ENCODE results near the gene RAB20.
"Not testable (repeated sequence)": the region's sequence is repeated elsewhere in the genome, so short reads cannot be mapped to it uniquely, and the experiment has no call there.

RAB20 gene

DNA sequence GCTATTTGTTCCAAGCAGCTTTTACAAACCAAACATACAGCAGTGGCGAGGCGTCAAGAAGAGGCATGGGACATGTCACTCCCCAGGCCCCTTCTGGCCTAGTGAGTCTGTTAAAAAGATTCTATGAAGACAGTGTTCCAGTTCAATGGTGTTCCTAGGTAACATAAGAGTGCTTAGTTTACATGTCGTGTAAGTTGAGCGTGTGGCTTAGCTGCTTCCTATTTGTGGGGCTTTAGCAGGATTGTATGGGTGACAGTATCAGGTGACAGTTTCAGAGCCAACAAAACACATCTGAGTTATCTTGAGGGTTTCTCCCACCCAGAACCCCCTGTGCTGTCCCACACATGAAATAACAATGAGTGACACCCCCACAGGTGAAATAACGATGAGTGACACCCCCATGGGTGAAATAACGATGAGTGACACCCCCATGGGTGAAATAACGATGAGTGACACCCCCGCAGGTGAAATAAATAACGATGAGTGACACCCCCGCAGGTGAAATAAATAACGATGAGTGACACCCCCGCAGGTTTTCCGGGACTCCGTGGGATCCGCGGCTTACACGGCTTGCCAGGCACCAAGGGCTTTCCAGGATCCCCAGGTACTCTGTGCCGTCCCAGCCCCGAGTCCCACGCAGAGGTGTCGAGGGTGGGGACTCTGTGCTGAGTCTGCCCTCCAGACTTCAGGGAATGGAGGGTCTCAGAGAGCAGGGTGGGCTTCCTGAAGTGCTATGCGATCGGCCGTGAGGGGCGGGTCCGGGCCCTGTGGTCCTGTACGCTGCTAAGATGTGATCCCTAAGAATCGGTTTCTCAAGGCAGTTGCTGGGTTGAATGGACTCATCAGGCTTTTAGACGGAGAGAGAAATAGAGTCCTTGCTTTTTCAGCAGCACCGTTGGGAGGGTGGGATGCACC is 68.6 kb downstream of the RAB20 start:
- no peak for DNase-seq (ENCODE audit: low read depth in 2 of 2)

DNA sequence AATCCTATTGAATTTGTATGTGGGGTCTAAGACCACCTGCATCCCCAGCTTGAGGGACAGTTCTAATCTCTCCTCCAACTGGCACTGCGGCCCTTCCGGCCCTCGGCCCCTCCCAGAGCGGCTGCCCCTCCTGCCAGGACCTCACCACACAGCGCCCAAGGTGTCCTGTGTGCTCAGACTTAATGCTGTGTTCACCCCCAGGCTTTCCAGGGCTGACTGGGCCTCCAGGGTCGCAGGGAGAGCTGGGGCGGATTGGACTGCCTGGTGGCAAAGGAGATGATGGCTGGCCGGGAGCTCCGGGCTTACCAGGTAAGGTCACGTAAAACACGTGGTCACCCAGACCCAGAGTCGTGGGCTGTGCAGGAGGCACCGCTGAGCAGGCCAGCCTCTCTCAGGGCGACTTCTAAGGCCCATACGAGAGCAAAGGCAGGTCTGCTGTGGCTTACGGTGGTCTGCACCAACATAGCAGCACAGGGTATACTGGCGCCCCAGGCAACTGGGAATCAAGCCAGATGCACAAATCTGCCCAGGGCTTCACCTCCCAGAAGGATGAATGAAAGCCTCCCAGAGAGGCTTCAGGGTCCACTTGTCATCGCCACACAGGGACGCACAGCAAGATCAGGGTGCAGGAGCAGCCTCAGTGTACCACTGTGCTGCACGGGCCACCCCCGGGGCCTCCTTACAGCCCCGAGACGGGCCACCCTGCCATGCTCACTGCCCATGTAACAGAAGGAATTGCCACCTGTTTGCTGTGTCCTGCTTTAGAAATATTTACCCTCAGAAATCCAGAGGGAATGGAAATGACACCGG is 69.4 kb downstream of the RAB20 start:
- no peak for DNase-seq (ENCODE audit: low read depth in 2 of 2)

DNA sequence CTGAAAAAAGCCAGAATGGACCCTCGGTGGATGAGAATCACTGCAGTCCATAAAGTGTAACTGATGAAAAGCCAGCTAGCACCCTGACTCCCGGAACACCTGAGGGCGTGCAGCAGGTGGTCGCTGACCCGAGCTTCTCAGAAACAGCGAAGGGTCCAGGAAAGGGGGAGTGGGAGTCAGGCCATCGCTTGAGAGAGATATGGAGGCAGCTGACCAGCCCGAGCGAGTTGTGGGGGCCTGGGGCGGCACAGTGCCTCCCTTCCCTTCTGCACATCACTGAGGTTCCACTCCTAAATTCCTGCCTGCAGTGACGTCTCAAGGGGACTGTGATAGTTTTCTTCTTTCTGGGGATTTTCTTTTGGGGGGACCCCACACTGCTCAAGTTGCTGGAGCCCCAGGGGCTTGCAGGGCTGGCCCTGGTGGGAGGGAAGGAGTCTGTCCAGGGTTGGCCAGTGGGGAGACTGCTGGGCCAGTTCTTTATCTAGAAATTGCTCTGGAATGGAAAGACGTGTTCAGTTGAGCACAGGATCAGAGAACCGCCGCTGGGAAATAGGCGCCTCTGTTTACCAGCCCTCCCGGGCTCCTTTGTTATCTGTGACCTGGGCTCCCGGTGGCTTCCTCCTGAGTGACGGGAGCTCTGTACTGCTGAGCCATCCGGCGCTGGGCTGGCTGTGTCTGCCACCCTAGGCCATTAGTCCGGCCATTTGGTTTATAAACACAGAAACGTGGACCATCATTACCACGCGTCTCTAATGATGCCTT is 71.3 kb downstream of the RAB20 start:
- DNase-seq (ENCODE audit: low read depth in 2 of 2), result no peak

DNA sequence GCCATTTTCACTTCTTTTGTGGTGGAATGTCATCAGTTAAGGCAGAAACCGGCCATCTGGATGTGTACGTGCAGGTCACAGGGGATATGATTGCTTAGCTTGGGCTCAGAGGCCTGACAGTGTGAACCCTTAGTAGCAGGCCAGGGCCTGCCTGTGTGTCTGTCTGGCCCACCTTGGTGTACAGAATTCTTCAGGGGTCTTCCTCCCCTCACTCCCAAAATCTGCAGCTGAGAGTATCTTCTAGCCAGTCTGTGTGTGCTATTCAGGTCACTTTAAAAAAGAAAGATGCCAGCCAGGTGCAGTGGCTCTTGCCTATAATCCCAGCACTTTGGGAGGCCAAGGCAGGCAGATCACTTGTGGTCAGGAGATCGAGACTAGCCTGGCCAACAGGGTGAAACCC is 74.6 kb downstream of the RAB20 start:
- DNase-seq (ENCODE audit: low read depth in 2 of 2), result not testable (repeated sequence)

DNA sequence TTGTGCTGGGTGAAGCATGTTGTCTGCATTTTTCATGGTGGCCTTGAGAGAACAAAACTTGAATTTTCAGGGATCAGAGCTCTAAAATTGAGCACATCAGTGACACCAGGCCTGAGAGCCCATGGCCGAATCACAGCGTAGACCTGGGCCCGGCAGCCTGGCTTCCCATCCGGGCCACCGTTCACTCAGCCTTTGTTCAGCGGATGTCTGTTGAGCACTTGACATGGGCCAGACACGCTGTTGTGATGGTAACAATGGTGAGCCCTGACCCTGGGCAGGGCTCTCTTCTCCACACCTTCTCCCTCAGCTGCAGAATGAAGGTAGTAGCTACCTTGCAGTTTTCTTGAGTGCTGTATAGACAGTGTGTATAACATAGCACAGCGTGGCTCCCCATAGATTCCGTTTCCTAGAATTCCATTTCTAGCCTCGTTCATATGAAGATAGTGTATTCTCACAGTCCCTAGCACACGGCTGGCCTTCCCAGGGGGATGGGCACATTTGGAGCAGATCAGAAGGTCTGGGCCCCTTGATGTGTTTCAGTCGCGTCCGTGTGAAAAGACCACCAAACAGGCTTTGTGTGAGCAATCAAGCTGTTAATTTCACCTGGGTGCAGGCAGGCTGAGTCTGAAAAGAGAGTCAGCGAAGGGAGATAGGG is 75.3 kb downstream of the RAB20 start:
- DNase-seq (ENCODE audit: low read depth in 2 of 2), result no peak

DNA sequence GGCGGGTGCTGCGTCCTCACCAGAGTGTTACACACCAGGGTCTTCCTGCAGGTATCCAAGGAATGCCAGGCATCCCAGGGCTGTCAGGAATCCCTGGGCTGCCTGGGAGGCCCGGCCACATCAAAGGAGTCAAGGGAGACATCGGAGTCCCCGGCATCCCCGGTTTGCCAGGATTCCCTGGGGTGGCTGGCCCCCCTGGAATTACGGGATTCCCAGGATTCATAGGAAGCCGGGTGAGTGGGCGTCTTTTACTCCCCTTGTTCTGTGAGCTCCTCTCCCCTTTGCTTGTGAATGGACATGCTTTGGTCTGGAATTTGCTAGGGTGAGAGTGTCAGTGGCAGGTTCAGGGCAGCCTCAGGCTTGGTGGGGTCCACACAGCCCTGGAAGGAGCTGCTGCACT is 75.9 kb downstream of the RAB20 start:
- DNase-seq (ENCODE audit: low read depth in 2 of 2), result peak; percentile 20 to 24

DNA sequence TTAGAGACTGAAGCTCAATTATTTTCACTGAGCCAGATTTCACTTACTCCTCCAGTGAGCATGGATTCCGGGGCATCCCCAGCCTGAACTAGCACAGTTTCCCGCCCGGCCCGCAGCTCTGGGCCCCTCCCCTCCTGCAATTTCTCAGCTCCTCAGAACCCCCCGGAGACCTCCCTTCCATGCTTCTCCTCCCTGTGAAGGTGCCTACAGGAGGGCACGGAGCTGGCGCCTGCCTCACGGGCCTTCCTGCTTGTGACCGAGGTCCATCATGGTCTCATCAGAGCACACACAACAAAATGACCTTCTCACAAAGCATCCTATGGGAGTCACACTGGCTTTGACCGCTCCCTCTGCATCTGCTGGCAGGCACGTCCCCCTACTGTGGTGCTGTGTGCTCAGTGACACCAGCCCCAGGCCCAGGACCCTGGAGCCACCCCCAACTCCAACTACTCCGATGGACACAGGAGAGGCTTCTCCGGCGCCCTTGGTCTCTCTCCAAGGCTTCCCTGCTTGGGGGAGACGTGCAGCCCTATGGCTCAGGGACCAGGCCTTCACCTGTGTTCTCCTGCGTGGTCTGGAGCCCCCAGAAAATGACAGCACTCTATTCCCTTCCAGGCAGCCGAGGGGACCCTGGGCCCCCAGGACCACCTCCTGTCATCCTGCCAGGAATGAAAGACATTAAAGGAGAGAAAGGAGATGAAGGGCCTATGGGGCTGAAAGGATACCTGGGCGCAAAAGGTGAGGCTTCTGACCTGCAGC is 77.1 kb downstream of the RAB20 start:
- no peak for DNase-seq (ENCODE audit: low read depth in 2 of 2)

DNA sequence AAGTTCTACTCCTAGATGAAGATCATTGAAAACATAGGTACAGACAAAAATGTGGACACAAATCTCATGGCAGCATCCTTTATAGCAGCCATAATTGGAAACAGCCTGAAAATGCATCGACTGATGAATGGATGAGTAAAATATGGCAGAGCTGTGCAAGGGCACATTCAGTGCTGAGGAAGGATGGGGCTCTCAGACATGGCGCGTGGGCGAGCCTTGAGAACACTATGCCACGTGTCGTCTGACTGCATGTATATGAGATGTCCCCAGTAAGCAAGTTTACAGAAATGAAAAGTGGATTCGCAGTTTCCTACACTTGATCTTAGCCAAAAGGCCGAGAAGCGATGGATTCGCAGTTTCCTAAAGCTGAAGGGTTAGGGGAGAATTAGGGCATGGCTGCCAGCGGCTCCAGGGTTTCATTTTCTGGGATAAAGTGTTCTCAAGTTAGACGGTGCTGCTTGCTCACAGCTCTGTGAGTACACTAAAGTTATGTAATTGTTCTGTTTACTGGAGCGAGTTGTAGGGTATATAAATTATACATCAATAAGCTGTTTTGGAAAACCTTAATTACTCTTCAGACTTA is 78.0 kb downstream of the RAB20 start:
- DNase-seq (ENCODE audit: low read depth in 2 of 2), result no peak

DNA sequence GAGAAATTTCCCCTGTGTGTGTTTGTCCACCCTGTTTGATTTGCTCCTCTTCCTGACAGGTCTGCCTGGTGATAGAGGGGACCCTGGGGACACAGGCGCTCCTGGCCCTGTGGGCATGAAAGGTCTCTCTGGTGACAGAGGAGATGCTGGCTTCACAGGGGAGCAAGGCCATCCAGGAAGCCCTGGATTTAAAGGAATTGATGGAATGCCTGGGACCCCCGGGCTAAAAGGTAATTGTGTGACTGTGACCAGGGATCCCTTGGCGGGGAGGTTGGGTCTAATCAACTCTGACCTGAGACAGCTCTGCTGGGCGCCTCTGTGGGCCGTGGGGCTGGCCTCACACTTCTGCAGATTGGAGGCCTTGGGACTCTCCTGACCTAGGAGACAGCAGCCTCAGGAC is 81.4 kb downstream of the RAB20 start:
- no peak for DNase-seq (ENCODE audit: low read depth in 2 of 2)

DNA sequence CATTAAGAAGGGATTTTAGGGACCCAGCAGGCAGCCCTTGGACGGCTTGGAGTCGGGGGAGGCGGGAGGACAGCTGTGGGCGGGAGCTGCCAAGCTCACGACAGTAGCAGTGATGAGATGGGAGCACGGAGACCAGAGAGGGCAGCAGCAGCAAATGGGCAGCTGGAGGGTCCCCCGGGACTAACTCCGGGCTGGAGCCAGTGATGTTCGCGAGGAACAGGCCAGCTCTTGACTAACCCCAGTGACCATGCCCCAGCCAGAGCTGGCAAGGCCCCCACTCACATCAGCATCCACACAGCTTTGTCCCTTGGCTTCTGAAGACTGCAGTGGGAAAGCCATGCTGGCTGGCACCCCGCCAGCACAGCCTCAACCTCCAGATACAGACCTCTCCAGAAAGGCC is 81.9 kb downstream of the RAB20 start:
- no peak for DNase-seq (ENCODE audit: low read depth in 2 of 2)

DNA sequence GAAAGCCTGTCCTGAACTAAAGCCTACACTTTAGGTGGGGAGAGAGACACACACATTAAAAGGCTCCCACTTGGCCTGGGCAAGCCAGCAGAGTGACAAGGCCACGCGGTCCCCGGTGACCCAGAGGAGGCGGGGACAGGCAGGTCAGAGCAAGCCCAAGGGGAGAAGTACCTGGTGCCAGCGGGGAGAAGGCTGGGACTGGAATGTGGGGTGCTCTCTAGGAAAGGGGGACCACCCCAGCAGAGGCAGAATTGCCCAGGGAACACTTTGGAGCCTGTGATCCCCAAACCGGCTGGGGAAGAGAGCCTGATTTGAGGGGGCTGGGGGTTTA is 82.3 kb downstream of the RAB20 start:
- DNase-seq (ENCODE audit: low read depth in 2 of 2), result no peak

DNA sequence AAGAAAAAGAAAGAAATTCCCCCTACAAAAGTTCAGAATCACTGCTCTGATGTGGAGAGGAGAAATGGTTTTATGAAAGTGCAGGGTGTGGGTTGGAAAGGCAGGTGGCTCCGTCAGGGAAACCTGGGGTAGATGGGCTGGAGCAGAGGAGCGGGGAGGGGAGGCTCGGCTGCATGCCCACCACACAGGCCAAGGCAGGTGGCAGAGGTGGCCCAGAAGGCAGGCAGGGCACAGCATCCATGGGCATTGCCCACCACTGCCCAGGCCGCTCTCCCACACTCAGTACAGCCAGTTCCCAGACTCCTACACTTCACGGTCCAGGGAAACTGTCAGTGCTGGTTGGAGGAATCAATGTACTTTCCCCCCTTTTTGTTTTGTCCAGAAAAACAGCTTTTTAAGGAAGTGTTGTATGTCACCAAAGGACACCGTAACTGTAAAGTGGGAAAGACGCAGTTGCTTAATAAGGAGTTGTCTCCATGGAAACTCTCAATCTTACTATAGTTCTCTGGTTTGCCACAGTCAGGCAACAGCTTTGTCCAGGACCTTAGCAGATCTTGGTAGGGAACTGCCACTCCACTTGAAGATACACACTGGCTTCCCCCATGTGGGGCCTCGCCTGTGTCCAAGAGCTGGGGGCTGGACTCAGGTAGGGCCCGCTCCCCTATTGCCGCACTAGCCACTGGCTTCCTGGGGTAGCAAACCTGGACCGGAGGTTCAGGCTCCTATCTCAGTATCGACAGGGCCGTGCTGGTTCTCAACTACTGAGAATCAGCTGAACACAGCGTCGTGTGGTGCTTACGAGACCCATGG is 82.9 kb downstream of the RAB20 start:
- no peak for DNase-seq (ENCODE audit: low read depth in 2 of 2)

DNA sequence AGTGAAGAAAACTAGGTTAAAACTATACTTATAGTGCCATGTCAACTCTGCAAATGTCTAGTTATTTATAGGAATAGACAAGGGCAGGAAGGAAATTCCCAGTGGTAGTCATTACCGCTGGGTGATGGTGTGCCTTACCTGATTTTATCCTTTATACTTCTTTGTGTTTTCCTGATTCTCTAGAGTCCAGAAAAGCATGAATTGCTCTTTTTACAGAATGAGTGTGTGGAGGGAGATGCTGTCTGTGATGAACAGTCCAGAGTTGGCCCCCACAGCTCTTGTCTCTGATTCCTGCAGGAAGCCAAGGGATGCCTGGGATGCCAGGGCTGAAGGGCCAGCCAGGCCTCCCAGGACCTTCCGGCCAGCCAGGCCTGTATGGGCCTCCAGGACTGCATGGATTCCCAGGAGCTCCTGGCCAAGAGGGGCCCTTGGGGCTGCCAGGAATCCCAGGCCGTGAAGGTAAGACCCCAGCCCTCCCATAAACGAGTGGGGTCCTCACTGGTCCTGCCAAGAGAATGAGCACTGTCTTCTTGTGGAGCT is 83.7 kb downstream of the RAB20 start:
- no peak for DNase-seq (ENCODE audit: low read depth in 2 of 2)

DNA sequence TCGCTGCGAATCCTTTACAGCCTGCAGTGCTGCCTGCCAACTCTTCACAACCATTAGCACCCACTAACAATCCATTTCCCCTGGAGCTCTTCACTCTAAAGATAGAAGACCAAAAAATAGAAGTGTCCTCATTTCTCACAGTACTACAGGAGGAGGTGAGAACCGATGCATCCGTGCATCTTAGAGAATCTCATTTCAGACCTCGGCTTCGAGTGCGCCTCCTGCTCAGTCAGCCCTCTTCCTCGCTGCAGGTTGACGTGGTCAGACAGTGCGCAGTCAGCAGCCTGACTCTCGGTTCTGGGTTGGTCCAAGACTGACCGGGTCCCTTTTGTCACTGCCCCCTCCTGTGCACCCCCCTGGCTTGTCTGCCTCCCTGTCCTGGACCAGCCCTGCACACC is 85.3 kb downstream of the RAB20 start:
- DNase-seq (ENCODE audit: low read depth in 2 of 2), result no peak

DNA sequence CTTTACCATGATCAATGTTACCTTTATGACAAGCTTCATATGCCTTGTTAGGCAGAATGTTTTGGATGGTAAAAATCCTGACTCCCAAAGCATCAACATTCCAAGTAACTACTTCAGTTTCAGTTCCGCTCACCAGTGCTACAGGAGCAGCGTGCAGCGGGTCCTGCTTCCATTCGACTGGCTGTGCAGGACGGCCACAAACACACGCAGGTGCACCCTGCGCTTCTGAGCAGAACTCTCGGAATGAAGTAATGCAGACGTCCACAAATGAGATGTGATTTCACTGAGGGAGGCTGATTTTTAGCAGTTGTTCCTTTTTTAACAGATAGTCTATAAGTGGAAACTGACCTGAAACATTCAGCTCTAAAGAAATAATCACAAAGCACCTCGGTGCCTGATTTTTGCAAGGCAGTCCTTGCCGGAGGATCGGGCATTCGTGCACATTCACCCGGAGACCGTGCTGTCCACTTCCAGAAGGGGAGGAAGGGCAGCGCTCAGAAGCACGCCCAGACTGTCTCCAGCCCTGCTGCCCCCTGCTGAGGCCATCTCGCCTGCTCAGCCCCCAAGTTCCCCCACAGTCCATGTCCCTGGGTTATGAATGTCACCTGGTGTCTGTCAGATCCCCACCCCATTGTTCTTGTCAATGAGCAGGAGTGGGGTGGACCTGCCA is 85.8 kb downstream of the RAB20 start:
- no peak for DNase-seq (ENCODE audit: low read depth in 2 of 2)

DNA sequence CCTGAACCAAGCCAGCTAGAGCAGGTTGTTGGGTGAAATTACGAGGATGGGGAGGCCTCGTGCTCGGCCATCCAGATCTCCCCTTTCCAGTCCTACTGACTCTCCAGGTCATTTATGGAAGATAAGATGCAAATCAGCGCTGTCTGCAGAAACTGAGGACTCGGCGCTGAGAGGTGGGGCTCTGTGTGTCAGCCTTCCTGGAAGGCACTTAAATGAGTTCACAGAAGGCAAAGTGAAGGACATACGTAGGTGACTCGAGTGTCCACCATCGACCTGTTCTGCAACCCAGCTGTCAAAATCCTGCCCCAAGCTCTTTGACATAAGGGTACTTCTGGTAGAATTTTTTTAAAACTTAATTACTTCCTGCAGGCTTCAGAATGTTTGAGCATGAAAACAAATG is 86.4 kb downstream of the RAB20 start:
- DNase-seq (ENCODE audit: low read depth in 2 of 2), result no peak

DNA sequence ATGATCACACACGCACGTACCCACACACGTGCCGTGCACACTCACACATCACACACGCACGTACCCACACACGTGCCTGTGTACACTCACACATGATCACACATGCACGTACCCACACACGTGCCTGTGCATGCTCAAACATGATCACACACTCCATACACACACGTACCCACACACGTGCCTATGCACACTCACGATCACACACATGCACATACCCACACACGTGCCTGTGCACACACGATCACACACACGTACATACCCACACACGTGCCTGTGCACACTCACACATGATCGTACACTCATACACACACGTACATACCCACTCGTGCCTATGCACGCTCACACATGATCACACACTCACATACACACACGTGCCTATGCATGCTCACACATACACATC is 86.8 kb downstream of the RAB20 start:
- no peak for DNase-seq (ENCODE audit: low read depth in 2 of 2)

Data from fibroblast of skin of left quadriceps (primary cell).